HEK293 (cell line): Measurements from ENCODE around the gene IGFLR1.

Experiments used
- CTCF ChIA-PET: fragments of 350-600 bp; formaldehyde crosslinking; extraction: SDS; loops from one replicate; lab custom pipeline; 2021; ENCODE audit warnings: antibody characterized with exemption; lab: Yijun Ruan, JAX
- POLR2A ChIA-PET: fragments of 300-600 bp; formaldehyde crosslinking; extraction: SDS; loops from one replicate; lab custom pipeline; 2020; ENCODE audit warnings: antibody characterized with exemption, inconsistent platforms; lab: Yijun Ruan, JAX
- H3K27ac ChIP-seq: fragments of 200-500 bp; sonication (Bioruptor generic); 2 replicates; pipeline ENCODE4 v1.5.1; 2014; ENCODE audit warnings: low read depth, low read length, control low read depth, inconsistent platforms; ENCODE audit errors: extremely low read depth
- H3K36me3 ChIP-seq, 2 experiments: fragments of 200-500 bp in 1 of 2; sonication (Bioruptor generic) in 1 of 2; 1 replicate in 1 of 2; 2 replicates in 1 of 2; pipeline ENCODE4 v1.5.1; 2014 to 2017; ENCODE audit warnings: inconsistent platforms in 2 of 2, low read length in 2 of 2; ENCODE audit not compliant: control insufficient read depth in 2 of 2, insufficient read depth in 1 of 2
- H3K4me1 ChIP-seq: fragments of 200-500 bp; sonication (Bioruptor generic); 2 replicates; pipeline ENCODE4 v1.5.1; 2014; ENCODE audit warnings: mild to moderate bottlenecking, low read length, inconsistent platforms; ENCODE audit not compliant: control insufficient read depth, insufficient read depth
- H3K4me3 ChIP-seq: 2 replicates; pipeline ENCODE4 v1.5.1; 2011; ENCODE audit warnings: low read depth, mild to moderate bottlenecking, control low read depth, low read length, moderate library complexity
- H3K9me3 ChIP-seq: fragments of 200-500 bp; sonication (Bioruptor generic); 2 replicates; pipeline ENCODE4 v1.5.1; 2014; ENCODE audit warnings: low read depth, low read length, inconsistent platforms; ENCODE audit not compliant: control insufficient read depth, insufficient read depth
- GLIS1 ChIP-seq: fragments of 450-650 bp; formaldehyde crosslinking; IDR thresholded peaks from 2 replicates; pipeline ENCODE4 v1.5.1; 2016; ENCODE audit warnings: missing biosample characterization, missing genetic modification characterization
- GLIS2 ChIP-seq: fragments of 450-650 bp; formaldehyde crosslinking; IDR thresholded peaks from 2 replicates; pipeline ENCODE4 v1.5.1; 2016; ENCODE audit warnings: missing biosample characterization, missing genetic modification characterization
- PRDM10 ChIP-seq: fragments of 450-650 bp; formaldehyde crosslinking; IDR thresholded peaks from 2 replicates; pipeline ENCODE4 v1.5.1; 2016; ENCODE audit warnings: missing biosample characterization, missing genetic modification characterization
- ZIC2 ChIP-seq: fragments of 450-650 bp; formaldehyde crosslinking; IDR thresholded peaks from 2 replicates; pipeline ENCODE4 v1.5.1; 2016; ENCODE audit warnings: missing biosample characterization, missing genetic modification characterization
- ZNF324 ChIP-seq: fragments of 450-650 bp; formaldehyde crosslinking; IDR thresholded peaks from 2 replicates; pipeline ENCODE4 v1.5.1; 2016; ENCODE audit warnings: missing biosample characterization, missing genetic modification characterization
- ZNF596 ChIP-seq: fragments of 450-650 bp; IDR thresholded peaks from 2 replicates; pipeline ENCODE4 v1.5.0; 2018; ENCODE audit warnings: missing biosample characterization, mild to moderate bottlenecking, missing genetic modification characterization, moderate library complexity
- ZNF600 ChIP-seq: fragments of 450-650 bp; formaldehyde crosslinking; IDR thresholded peaks from 2 replicates; pipeline ENCODE4 v1.5.1; 2016; ENCODE audit warnings: missing biosample characterization, missing genetic modification characterization
- ZNF707 ChIP-seq: fragments of 450-650 bp; formaldehyde crosslinking; IDR thresholded peaks from 2 replicates; pipeline ENCODE4 v1.5.1; 2016; ENCODE audit warnings: missing biosample characterization, missing genetic modification characterization
- ZNF830 ChIP-seq: fragments of 450-650 bp; IDR thresholded peaks from 2 replicates; pipeline ENCODE4 v1.5.0; 2018; ENCODE audit warnings: missing biosample characterization, missing genetic modification characterization, low read depth, mild to moderate bottlenecking, moderate library complexity
- ZNF843 ChIP-seq: fragments of 450-650 bp; formaldehyde crosslinking; IDR thresholded peaks from 2 replicates; pipeline ENCODE4 v1.5.1; 2016; ENCODE audit warnings: missing biosample characterization, missing genetic modification characterization
- ZSCAN16 ChIP-seq: fragments of 450-650 bp; formaldehyde crosslinking; IDR thresholded peaks from 2 replicates; pipeline ENCODE4 v1.5.1; 2016; ENCODE audit warnings: missing biosample characterization, missing genetic modification characterization
- TF ChIP-seq, protein P1 (sequence below): fragments of 450-650 bp; formaldehyde crosslinking; IDR thresholded peaks from 2 replicates; pipeline ENCODE4 v1.5.1; 2016; ENCODE audit warnings: missing biosample characterization, missing genetic modification characterization
- TF ChIP-seq, protein P2 (sequence below): fragments of 450-650 bp; formaldehyde crosslinking; IDR thresholded peaks from 2 replicates; pipeline ENCODE4 v1.5.1; 2016; ENCODE audit warnings: missing biosample characterization, missing genetic modification characterization, low read depth
- TF ChIP-seq, protein P3 (sequence below): fragments of 450-650 bp; formaldehyde crosslinking; IDR thresholded peaks from 2 replicates; pipeline ENCODE4 v1.5.1; 2016; ENCODE audit warnings: missing biosample characterization, missing genetic modification characterization

The IGFLR1 gene

GRCh38 chr19:35715355-35715809, 26.9 kb downstream of the IGFLR1 start:
- POLR2A ChIA-PET = interaction anchor here (1.0 to 1.1 kb wide), 3 partner anchors 8 to 154 kb away, joined by 3 to 6 read pairs (median 4); no protein-coding TSS in a partner anchor

DNA sequence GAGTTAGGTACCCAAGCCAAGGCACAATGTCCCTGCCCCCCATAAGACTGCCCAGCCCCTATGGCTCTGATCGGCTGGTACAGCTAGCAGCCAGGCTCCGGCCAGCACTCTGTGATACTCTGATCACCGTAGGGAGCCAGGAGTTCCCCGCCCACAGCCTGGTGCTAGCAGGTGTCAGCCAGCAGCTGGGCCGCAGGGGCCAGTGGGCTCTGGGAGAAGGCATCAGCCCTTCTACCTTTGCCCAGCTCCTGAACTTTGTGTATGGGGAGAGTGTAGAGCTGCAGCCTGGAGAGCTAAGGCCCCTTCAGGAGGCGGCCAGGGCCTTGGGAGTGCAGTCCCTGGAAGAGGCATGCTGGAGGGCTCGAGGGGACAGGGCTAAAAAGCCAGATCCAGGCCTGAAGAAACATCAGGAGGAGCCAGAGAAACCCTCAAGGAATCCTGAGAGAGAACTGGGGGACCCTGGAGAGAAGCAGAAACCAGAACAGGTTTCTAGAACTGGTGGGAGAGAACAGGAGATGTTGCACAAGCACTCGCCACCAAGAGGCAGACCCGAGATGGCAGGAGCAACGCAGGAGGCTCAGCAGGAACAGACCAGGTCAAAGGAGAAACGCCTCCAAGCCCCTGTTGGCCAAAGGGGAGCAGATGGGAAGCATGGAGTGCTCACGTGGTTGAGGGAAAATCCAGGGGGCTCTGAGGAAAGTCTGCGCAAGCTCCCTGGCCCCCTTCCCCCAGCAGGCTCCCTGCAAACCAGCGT, 27.5 kb downstream of the IGFLR1 start:
- ChIA-PET POLR2A (interaction anchor here (1.1 to 2.2 kb wide), 4 partner anchors 13 to 155 kb away, joined by 4 to 6 read pairs (median 5); partner anchors contain the start of gene LIN37), CTCF (interaction anchor here (0.6 to 6.0 kb wide), 11 partner anchors 11 to 361 kb away, joined by 3 to 119 read pairs (median 4); partner anchors contain the start of genes LIN37 and ZBTB32)
- H3K27ac ChIP-seq = no peak overlapping the region; the same call in 1 of the 2 replicates
- H3K9me3 ChIP-seq = no peaks in the 10 kb centered on the region
- H3K36me3 ChIP-seq = peaks cover 4 to 6% of the 10 kb centered on the region in 2 experiments; a peak in 2 of 3 replicates
- no peak overlapping the region for H3K4me3 ChIP-seq
- peaks cover 23% of the 10 kb centered on the region for H3K4me1 ChIP-seq
- TF ChIP-seq, protein P1, sequence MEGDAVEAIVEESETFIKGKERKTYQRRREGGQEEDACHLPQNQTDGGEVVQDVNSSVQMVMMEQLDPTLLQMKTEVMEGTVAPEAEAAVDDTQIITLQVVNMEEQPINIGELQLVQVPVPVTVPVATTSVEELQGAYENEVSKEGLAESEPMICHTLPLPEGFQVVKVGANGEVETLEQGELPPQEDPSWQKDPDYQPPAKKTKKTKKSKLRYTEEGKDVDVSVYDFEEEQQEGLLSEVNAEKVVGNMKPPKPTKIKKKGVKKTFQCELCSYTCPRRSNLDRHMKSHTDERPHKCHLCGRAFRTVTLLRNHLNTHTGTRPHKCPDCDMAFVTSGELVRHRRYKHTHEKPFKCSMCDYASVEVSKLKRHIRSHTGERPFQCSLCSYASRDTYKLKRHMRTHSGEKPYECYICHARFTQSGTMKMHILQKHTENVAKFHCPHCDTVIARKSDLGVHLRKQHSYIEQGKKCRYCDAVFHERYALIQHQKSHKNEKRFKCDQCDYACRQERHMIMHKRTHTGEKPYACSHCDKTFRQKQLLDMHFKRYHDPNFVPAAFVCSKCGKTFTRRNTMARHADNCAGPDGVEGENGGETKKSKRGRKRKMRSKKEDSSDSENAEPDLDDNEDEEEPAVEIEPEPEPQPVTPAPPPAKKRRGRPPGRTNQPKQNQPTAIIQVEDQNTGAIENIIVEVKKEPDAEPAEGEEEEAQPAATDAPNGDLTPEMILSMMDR (tag by site-specific recombination) = peak; percentile 33; the same call in 1 of the 2 replicates
- TF ChIP-seq, protein P2, sequence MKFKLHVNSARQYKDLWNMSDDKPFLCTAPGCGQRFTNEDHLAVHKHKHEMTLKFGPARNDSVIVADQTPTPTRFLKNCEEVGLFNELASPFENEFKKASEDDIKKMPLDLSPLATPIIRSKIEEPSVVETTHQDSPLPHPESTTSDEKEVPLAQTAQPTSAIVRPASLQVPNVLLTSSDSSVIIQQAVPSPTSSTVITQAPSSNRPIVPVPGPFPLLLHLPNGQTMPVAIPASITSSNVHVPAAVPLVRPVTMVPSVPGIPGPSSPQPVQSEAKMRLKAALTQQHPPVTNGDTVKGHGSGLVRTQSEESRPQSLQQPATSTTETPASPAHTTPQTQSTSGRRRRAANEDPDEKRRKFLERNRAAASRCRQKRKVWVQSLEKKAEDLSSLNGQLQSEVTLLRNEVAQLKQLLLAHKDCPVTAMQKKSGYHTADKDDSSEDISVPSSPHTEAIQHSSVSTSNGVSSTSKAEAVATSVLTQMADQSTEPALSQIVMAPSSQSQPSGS = no peak

More at GRCh38 chr19:35715355-35715809, 26.9 kb downstream of the IGFLR1 start:
- CTCF ChIA-PET = interaction anchor here (0.6 to 6.0 kb wide), 15 partner anchors 11 to 362 kb away, joined by 3 to 119 read pairs (median 4); partner anchors contain the start of genes LIN37 and ZBTB32
- no peak overlapping the region for H3K4me3 ChIP-seq
- peak overlapping the region; percentile 93; the same call in 1 of the 2 replicates for H3K27ac ChIP-seq
- no peaks in the 10 kb centered on the region for H3K9me3 ChIP-seq
- H3K4me1 ChIP-seq = peaks cover 23% of the 10 kb centered on the region
- H3K36me3 ChIP-seq = peaks cover 9 to 13% of the 10 kb centered on the region in 2 experiments
- TF ChIP-seq, protein P3, sequence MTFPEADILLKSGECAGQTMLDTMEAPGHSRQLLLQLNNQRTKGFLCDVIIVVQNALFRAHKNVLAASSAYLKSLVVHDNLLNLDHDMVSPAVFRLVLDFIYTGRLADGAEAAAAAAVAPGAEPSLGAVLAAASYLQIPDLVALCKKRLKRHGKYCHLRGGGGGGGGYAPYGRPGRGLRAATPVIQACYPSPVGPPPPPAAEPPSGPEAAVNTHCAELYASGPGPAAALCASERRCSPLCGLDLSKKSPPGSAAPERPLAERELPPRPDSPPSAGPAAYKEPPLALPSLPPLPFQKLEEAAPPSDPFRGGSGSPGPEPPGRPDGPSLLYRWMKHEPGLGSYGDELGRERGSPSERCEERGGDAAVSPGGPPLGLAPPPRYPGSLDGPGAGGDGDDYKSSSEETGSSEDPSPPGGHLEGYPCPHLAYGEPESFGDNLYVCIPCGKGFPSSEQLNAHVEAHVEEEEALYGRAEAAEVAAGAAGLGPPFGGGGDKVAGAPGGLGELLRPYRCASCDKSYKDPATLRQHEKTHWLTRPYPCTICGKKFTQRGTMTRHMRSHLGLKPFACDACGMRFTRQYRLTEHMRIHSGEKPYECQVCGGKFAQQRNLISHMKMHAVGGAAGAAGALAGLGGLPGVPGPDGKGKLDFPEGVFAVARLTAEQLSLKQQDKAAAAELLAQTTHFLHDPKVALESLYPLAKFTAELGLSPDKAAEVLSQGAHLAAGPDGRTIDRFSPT (tag by site-specific recombination) = 0 out of 2 replicates have a peak, but pooled peaks have one; percentile 24
- TF ChIP-seq GLIS1 (tag by site-specific recombination) (0 out of 2 replicates have a peak, but pooled peaks have one; percentile 11), GLIS2 (tag by site-specific recombination) (0 out of 2 replicates have a peak, but pooled peaks have one; percentile 43), ZNF596 (tag by site-specific recombination) (no peak), ZNF830 (no peak), ZNF707 (tag by site-specific recombination) (no peak), ZNF600 (no peak), ZIC2 (peak; percentile 98), ZSCAN16 (tag by site-specific recombination) (no peak), ZNF843 (tag by site-specific recombination) (no peak), PRDM10 (tag by site-specific recombination) (peak; percentile 74), ZNF324 (no peak)
- TF ChIP-seq, all 188 proteins: peak for 5
